ENCODE data around the gene GRIK4. TPM values are rescaled to one million over a fixed set of nuclear protein-coding genes. Genes with fewer than 3 reads are reported as not detected.
A peak's percentile ranks its signal among the peaks of the same experiment; 100 is the strongest.

GRIK4 gene
- total RNA-seq, 1 donor from 2014 or later, result 4.3 TPM

DNA sequence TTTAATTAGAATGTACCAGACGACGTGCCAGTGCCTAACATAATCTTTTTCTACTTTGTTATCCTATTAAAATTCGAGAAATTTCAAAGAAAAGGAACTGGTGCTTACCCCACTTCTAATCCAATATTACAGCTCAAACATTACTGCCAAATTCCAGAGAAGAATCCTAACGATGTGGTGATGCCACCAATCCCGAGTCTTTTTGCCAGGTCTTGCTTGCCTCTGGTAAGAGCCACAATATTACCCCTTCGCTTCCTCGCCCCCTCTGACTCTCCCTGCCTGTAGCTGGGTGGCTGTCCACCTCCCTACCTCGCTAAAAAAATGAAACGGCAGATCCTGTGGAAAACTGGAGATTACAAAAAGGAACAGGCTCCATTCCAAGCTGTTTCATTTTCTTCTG is 462.9 kb downstream of the GRIK4 start:
- no peak for DNase-seq
- Histone ChIP-seq H3K27me3 (no peaks in the 10 kb centered on the region), H3K27ac (no peak overlapping the region), H3K4me1 (no peaks in the 10 kb centered on the region), H3K9me3 (no peaks in the 10 kb centered on the region), H3K36me3 (no peaks in the 10 kb centered on the region), H3K4me3 (no peak overlapping the region)
- ATAC-seq, result no peak
- intact Hi-C loops (cut with DNase I), result no loop called here
- no peak for TF ChIP-seq CTCF (IDR thresholded peaks at IDR 0.05)

- intact Hi-C loops (cut with DNase I), result no loop called here
Measured at GRCh38 chr11:120974965-120975364, 463.4 kb downstream of the GRIK4 start.

DNA sequence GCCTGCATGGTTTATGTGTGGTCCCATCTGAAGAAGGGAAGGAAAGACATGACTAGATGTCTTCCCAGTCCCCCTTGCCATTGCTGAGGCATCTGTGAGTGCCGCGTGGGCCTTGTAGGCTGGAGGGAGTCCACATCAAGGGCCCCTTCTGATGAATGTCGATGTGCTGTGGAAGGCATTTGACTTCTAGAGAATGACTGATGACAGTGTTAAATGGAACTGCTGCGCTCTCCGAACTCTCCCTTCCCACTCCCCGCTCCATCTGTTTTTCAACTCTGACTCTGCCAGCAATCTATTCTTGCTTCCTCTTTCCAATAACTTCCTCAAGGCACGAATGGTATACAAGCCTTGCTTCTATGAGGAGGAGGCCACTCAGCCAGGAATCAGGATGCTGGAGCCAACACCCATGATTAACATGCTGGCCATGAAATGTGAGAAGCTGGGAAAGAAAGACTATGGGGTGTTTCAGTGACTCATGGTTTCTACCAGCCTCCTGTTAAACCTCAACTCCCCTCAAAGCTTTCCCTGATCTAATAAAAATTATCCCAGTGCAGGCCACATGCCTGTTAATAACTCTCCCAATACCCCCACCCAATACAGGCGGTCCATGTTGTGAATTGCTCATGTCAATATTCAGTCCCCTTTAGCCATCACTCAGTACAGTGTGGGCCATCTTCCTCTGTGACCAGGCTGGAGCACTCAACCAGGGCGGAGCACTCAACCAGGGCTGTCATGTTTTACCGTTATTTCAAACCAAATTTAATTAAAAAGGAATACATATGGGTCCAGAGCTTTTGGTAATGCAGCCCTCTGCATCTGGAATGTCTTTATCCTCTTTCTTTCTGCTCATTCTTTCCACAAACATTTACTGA is 466.0 kb downstream of the GRIK4 start:
- no peaks in the 10 kb centered on the region for H3K27me3 ChIP-seq
- H3K36me3 ChIP-seq, result no peaks in the 10 kb centered on the region
- DNase-seq, result no peak
- no peaks in the 10 kb centered on the region for H3K9me3 ChIP-seq
- H3K4me3 ChIP-seq, result no peak overlapping the region
- intact Hi-C loops (cut with DNase I), result no loop called here
- no peak overlapping the region for H3K27ac ChIP-seq
- no peaks in the 10 kb centered on the region for H3K4me1 ChIP-seq
- no peak for ATAC-seq
- no peak for TF ChIP-seq CTCF (IDR thresholded peaks at IDR 0.05)

More at GRCh38 chr11:120974965-120975364, 463.4 kb downstream of the GRIK4 start:
- no peak for DNase-seq
- Histone ChIP-seq H3K27ac (no peak overlapping the region), H3K4me1 (no peaks in the 10 kb centered on the region), H3K36me3 (no peaks in the 10 kb centered on the region), H3K9me3 (no peaks in the 10 kb centered on the region), H3K4me3 (no peak overlapping the region), H3K27me3 (no peaks in the 10 kb centered on the region)
- TF ChIP-seq CTCF (IDR thresholded peaks at IDR 0.05), result no peak
- no peak for ATAC-seq

DNA sequence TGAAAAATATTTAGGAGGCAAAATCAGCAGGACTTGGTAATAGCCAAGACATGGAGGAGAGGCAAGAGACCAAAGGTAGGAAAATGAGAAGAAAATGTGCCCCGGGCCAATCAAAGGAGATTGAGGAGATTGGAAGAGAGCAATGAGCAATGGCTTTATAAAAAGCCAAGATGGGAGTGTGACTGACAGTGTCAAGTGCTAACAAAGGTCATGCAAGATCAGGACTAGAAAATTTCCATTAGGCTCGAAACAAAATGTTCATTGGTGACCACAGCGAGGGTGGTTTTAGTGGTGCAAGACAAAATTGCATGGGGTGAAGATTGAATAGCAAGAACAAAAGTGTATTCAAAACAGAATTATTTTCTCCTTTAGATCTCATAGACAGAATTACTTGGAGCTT is 467.2 kb downstream of the GRIK4 start:
- no peaks in the 10 kb centered on the region for H3K36me3 ChIP-seq
- no peak overlapping the region for H3K4me3 ChIP-seq
- no peak overlapping the region for H3K27ac ChIP-seq
- no peak for TF ChIP-seq CTCF (IDR thresholded peaks at IDR 0.05)
- no peaks in the 10 kb centered on the region for H3K4me1 ChIP-seq
- DNase-seq, result no peak
- intact Hi-C loops (cut with DNase I), result no loop called here
- ATAC-seq, result no peak
- no peaks in the 10 kb centered on the region for H3K27me3 ChIP-seq
- H3K9me3 ChIP-seq, result no peaks in the 10 kb centered on the region

- intact Hi-C loops (cut with DNase I), result no loop called here
- H3K27ac ChIP-seq, result no peak overlapping the region
Measured at GRCh38 chr11:120985718-120986569, 474.4 kb downstream of the GRIK4 start.

More at GRCh38 chr11:120985718-120986569, 474.4 kb downstream of the GRIK4 start:
- H3K4me1 ChIP-seq, result peaks cover 5% of the 10 kb centered on the region
- DNase-seq (peak; percentile 81), ATAC-seq (peak; percentile 94)
- peaks cover 3% of the 10 kb centered on the region for H3K27me3 ChIP-seq
- peak; percentile 34 for TF ChIP-seq CTCF (IDR thresholded peaks at IDR 0.05)
- no peaks in the 10 kb centered on the region for H3K9me3 ChIP-seq
- no peaks in the 10 kb centered on the region for H3K36me3 ChIP-seq
- peak overlapping the region; percentile 39 for H3K4me3 ChIP-seq

Data from upper lobe of right lung (tissue), 1 donor.